Stomach (tissue), 4 donors: Measurements from ENCODE around the gene CASP3.
"Not testable (repeated sequence)": the region's sequence is repeated elsewhere in the genome, so short reads cannot be mapped to it uniquely, and the experiment has no call there.

Experiments
- POLR2A ChIP-seq, 4 donors: fragments of 450-650 bp; IDR thresholded peaks; one replicate each; pipeline ENCODE4 v1.6.1; 2016; ENCODE audit warnings: antibody characterized with exemption in 4 of 4, control low read depth in 2 of 4, mild to moderate bottlenecking in 1 of 4, moderate library complexity in 1 of 4
- POLR2AphosphoS5 ChIP-seq, 3 donors: sonication (generic); formaldehyde crosslinking; IDR thresholded peaks; one replicate each; pipeline ENCODE4 v1.6.1; 2016; ENCODE audit warnings: antibody characterized with exemption in 3 of 3
- TF ChIP-seq, protein P1 (sequence below), 7 experiments: fragments of 450-650 bp in 4 of 7; fragments of 200-600 bp in 3 of 7; sonication (generic) in 3 of 7; IDR thresholded peaks; one replicate each; pipeline ENCODE4 v1.5.1; 2016 to 2019; ENCODE audit warnings: antibody characterized with exemption in 7 of 7, control low read depth in 2 of 7, mild to moderate bottlenecking in 1 of 7

GRCh38 chr4:184624504-184624903, 24.7 kb downstream of the CASP3 start:
- TF ChIP-seq, protein P1, sequence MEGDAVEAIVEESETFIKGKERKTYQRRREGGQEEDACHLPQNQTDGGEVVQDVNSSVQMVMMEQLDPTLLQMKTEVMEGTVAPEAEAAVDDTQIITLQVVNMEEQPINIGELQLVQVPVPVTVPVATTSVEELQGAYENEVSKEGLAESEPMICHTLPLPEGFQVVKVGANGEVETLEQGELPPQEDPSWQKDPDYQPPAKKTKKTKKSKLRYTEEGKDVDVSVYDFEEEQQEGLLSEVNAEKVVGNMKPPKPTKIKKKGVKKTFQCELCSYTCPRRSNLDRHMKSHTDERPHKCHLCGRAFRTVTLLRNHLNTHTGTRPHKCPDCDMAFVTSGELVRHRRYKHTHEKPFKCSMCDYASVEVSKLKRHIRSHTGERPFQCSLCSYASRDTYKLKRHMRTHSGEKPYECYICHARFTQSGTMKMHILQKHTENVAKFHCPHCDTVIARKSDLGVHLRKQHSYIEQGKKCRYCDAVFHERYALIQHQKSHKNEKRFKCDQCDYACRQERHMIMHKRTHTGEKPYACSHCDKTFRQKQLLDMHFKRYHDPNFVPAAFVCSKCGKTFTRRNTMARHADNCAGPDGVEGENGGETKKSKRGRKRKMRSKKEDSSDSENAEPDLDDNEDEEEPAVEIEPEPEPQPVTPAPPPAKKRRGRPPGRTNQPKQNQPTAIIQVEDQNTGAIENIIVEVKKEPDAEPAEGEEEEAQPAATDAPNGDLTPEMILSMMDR (IDR thresholded peaks at IDR 0.05) = not testable (repeated sequence)
- not testable (repeated sequence) for TF ChIP-seq POLR2A, POLR2AphosphoS5 (IDR thresholded peaks at IDR 0.05)
